ENCODE measurements around the gene SPATS2.

Gene SPATS2

GRCh38 chr12:49493900-49494299, 126.6 kb downstream of the SPATS2 start:
- Histone ChIP-seq H3K9me2 (ENCODE audit: low read depth, low read length) (no peaks in the 10 kb centered on the region), H2AFZ (ENCODE audit: low read length) (no peak overlapping the region), H3K9me3 (ENCODE audit: low read length) (no peaks in the 10 kb centered on the region), H3F3A (ENCODE audit: insufficient read depth, low read length) (no peaks in the 10 kb centered on the region), H3K9ac (ENCODE audit: low read length) (no peak overlapping the region), H4K20me1 (ENCODE audit: insufficient read depth, low read length) (no peaks in the 10 kb centered on the region), H3K27ac (ENCODE audit: low read depth, low read length, poor library complexity, severe bottlenecking) (no peak overlapping the region), H3K36me3 (ENCODE audit: insufficient read depth, low read length) (peaks cover 52% of the 10 kb centered on the region), H3K27me3 (ENCODE audit: insufficient read depth, low read length) (no peaks in the 10 kb centered on the region), H3K4me1 (ENCODE audit: insufficient read depth, low read length, severe bottlenecking) (no peaks in the 10 kb centered on the region), H3K4me2 (ENCODE audit: low read length) (no peak overlapping the region), H3K79me2 (ENCODE audit: insufficient read depth, low read length) (no peaks in the 10 kb centered on the region), H3K4me3 (ENCODE audit: low read depth, low read length, poor library complexity, severe bottlenecking) (no peak overlapping the region)
- no peak for TF ChIP-seq EZH2 (IDR thresholded peaks at IDR 0.05; ENCODE audit: borderline replicate concordance, low read length)
- no peak for TF ChIP-seq CTCF (IDR thresholded peaks at IDR 0.05; ENCODE audit: low read length)

GRCh38 chr12:49496417-49497360, 129.4 kb downstream of the SPATS2 start:
- Histone ChIP-seq H3K36me3 (ENCODE audit: insufficient read depth, low read length) (peaks cover 47% of the 10 kb centered on the region), H3K4me2 (ENCODE audit: low read length) (no peak overlapping the region), H3K27me3 (ENCODE audit: insufficient read depth, low read length) (no peaks in the 10 kb centered on the region), H2AFZ (ENCODE audit: low read length) (no peak overlapping the region), H3K27ac (ENCODE audit: low read depth, low read length, poor library complexity, severe bottlenecking) (no peak overlapping the region), H3K79me2 (ENCODE audit: insufficient read depth, low read length) (no peaks in the 10 kb centered on the region), H4K20me1 (ENCODE audit: insufficient read depth, low read length) (no peaks in the 10 kb centered on the region), H3K4me3 (ENCODE audit: low read depth, low read length, poor library complexity, severe bottlenecking) (no peak overlapping the region), H3K9me3 (ENCODE audit: low read length) (no peaks in the 10 kb centered on the region), H3K9me2 (ENCODE audit: low read depth, low read length) (no peaks in the 10 kb centered on the region), H3F3A (ENCODE audit: insufficient read depth, low read length) (no peaks in the 10 kb centered on the region), H3K9ac (ENCODE audit: low read length) (no peak overlapping the region), H3K4me1 (ENCODE audit: insufficient read depth, low read length, severe bottlenecking) (no peaks in the 10 kb centered on the region)
- TF ChIP-seq EZH2 (IDR thresholded peaks at IDR 0.05; ENCODE audit: borderline replicate concordance, low read length) (no peak), CTCF (IDR thresholded peaks at IDR 0.05; ENCODE audit: low read length) (no peak)

GRCh38 chr12:49501895-49502294, 134.6 kb downstream of the SPATS2 start:
- Histone ChIP-seq H3K4me1 (ENCODE audit: insufficient read depth, low read length, severe bottlenecking) (no peaks in the 10 kb centered on the region), H3F3A (ENCODE audit: insufficient read depth, low read length) (no peaks in the 10 kb centered on the region), H3K27me3 (ENCODE audit: insufficient read depth, low read length) (no peaks in the 10 kb centered on the region), H2AFZ (ENCODE audit: low read length) (no peak overlapping the region), H4K20me1 (ENCODE audit: insufficient read depth, low read length) (no peaks in the 10 kb centered on the region), H3K36me3 (ENCODE audit: insufficient read depth, low read length) (peaks cover 41% of the 10 kb centered on the region), H3K4me3 (ENCODE audit: low read depth, low read length, poor library complexity, severe bottlenecking) (no peak overlapping the region), H3K27ac (ENCODE audit: low read depth, low read length, poor library complexity, severe bottlenecking) (no peak overlapping the region), H3K4me2 (ENCODE audit: low read length) (no peak overlapping the region), H3K9me2 (ENCODE audit: low read depth, low read length) (no peaks in the 10 kb centered on the region), H3K9me3 (ENCODE audit: low read length) (no peaks in the 10 kb centered on the region), H3K9ac (ENCODE audit: low read length) (no peak overlapping the region), H3K79me2 (ENCODE audit: insufficient read depth, low read length) (no peaks in the 10 kb centered on the region)
- no peak for TF ChIP-seq CTCF (IDR thresholded peaks at IDR 0.05; ENCODE audit: low read length)
- no peak for TF ChIP-seq EZH2 (IDR thresholded peaks at IDR 0.05; ENCODE audit: borderline replicate concordance, low read length)

Measured in OCI-LY1 (cell line).